Kidney glomerular epithelial cell (primary cell): ENCODE data around the gene RPL18A.

Source experiments
- DNase-seq: peaks from one replicate; lab custom pipeline; 2025; lab: John Stamatoyannopoulos, UW

Gene RPL18A

GRCh38 chr19:17910791-17911360 lies 51.2 kb downstream of the RPL18A start:
- DNase-seq, result no peak
